ENCODE measurements around the gene MAFG. TPM values are rescaled to one million over a fixed set of nuclear protein-coding genes. Genes with fewer than 3 reads are reported as not detected.

Gene MAFG
- total and polyA plus RNA-seq, 2 of the 13 experiments (the other 11 are each of a cell fraction or from before 2014, with no cell fraction given), result 14.5 to 20.0 TPM

DNA sequence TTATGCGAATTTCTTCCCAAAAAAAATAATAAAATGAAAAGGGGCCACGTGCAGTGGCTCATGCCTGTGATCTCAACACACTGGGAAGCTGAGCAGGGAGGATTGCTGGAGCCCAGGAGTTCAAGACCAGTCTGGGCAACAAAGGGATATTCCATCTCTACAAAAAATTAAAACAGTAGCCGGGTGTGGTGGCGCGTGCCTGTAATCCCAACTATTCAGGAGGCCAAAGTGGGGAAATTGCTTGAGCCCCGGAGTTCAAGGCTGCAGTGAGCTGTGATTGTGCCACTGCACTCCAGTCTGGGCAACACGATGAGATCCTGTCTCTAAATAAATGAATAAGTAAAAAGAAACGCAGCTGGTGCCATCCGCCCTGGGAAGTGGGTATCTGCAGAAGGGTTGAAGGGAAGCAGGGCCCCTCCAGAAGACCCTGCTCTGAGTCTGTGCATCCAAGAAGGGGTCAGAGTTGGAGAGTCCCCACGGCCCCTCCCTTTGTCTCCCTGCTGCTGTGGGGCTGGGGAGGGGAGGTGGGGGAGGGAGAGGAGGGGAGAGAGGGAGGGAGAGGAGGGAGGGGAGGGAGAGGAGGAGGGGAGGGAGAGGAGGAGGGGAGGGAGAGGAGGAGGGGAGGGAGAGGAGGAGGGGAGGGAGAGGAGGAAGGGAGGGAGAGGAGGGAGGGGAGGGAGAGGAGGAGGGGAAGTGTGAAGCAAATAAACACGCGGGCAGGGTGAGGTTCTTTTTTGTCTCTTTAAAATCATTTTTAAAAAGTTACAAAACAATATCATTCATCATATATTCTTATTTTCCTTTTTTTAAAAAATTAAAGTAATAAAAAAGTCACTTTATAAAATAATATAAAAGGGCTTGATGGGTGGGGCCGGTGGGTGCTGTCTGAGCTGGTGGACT lies 24.5 kb upstream of the MAFG start (continued):
- TF ChIP-seq, protein P1, sequence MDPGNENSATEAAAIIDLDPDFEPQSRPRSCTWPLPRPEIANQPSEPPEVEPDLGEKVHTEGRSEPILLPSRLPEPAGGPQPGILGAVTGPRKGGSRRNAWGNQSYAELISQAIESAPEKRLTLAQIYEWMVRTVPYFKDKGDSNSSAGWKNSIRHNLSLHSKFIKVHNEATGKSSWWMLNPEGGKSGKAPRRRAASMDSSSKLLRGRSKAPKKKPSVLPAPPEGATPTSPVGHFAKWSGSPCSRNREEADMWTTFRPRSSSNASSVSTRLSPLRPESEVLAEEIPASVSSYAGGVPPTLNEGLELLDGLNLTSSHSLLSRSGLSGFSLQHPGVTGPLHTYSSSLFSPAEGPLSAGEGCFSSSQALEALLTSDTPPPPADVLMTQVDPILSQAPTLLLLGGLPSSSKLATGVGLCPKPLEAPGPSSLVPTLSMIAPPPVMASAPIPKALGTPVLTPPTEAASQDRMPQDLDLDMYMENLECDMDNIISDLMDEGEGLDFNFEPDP (CRISPR knock-in tag; conservative IDR thresholded peaks at IDR 0.05), result no peak
- TF ChIP-seq HNRNPK (IDR thresholded peaks at IDR 0.05; ENCODE audit: low read depth, low read length, poor library complexity, severe bottlenecking), result peak; percentile 99
- TF ChIP-seq, protein P2, sequence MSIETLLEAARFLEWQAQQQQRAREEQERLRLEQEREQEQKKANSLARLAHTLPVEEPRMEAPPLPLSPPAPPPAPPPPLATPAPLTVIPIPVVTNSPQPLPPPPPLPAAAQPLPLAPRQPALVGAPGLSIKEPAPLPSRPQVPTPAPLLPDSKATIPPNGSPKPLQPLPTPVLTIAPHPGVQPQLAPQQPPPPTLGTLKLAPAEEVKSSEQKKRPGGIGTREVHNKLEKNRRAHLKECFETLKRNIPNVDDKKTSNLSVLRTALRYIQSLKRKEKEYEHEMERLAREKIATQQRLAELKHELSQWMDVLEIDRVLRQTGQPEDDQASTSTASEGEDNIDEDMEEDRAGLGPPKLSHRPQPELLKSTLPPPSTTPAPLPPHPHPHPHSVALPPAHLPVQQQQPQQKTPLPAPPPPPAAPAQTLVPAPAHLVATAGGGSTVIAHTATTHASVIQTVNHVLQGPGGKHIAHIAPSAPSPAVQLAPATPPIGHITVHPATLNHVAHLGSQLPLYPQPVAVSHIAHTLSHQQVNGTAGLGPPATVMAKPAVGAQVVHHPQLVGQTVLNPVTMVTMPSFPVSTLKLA (IDR thresholded peaks at IDR 0.05), result no peak
- TF ChIP-seq ZNF563 (CRISPR knock-in tag; IDR thresholded peaks at IDR 0.05), result no peak
- no peak for TF ChIP-seq KMT2B (CRISPR knock-in tag; IDR thresholded peaks at IDR 0.05)
- TF ChIP-seq, protein P3, sequence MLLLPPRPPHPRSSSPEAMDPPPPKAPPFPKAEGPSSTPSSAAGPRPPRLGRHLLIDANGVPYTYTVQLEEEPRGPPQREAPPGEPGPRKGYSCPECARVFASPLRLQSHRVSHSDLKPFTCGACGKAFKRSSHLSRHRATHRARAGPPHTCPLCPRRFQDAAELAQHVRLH (CRISPR knock-in tag; IDR thresholded peaks at IDR 0.05; ENCODE audit: borderline replicate concordance, low read depth), result 0 out of 2 replicates have a peak, but pooled peaks have one; percentile 15
- no peak; the same call in 1 of the 2 replicates for TF ChIP-seq GATAD1 (CRISPR knock-in tag; IDR thresholded peaks at IDR 0.05)
- TF ChIP-seq, protein P4, sequence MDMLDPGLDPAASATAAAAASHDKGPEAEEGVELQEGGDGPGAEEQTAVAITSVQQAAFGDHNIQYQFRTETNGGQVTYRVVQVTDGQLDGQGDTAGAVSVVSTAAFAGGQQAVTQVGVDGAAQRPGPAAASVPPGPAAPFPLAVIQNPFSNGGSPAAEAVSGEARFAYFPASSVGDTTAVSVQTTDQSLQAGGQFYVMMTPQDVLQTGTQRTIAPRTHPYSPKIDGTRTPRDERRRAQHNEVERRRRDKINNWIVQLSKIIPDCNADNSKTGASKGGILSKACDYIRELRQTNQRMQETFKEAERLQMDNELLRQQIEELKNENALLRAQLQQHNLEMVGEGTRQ (IDR thresholded peaks at IDR 0.05; ENCODE audit: low read depth, low read length), result no peak
- TF ChIP-seq, protein P4 (CRISPR knock-in tag; IDR thresholded peaks at IDR 0.05; ENCODE audit: borderline replicate concordance), result no peak
- TF ChIP-seq, protein P5, sequence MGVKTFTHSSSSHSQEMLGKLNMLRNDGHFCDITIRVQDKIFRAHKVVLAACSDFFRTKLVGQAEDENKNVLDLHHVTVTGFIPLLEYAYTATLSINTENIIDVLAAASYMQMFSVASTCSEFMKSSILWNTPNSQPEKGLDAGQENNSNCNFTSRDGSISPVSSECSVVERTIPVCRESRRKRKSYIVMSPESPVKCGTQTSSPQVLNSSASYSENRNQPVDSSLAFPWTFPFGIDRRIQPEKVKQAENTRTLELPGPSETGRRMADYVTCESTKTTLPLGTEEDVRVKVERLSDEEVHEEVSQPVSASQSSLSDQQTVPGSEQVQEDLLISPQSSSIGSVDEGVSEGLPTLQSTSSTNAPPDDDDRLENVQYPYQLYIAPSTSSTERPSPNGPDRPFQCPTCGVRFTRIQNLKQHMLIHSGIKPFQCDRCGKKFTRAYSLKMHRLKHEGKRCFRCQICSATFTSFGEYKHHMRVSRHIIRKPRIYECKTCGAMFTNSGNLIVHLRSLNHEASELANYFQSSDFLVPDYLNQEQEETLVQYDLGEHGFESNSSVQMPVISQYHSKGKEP (CRISPR knock-in tag; IDR thresholded peaks at IDR 0.05), result no peak
- no peak for TF ChIP-seq MXI1 (IDR thresholded peaks at IDR 0.05; ENCODE audit: borderline replicate concordance, low read depth, low read length)
- no peak for TF ChIP-seq ZNF124 (CRISPR knock-in tag; IDR thresholded peaks at IDR 0.05)
- no peak for TF ChIP-seq ZNF451 (CRISPR knock-in tag; IDR thresholded peaks at IDR 0.05)
- TF ChIP-seq, protein P6, sequence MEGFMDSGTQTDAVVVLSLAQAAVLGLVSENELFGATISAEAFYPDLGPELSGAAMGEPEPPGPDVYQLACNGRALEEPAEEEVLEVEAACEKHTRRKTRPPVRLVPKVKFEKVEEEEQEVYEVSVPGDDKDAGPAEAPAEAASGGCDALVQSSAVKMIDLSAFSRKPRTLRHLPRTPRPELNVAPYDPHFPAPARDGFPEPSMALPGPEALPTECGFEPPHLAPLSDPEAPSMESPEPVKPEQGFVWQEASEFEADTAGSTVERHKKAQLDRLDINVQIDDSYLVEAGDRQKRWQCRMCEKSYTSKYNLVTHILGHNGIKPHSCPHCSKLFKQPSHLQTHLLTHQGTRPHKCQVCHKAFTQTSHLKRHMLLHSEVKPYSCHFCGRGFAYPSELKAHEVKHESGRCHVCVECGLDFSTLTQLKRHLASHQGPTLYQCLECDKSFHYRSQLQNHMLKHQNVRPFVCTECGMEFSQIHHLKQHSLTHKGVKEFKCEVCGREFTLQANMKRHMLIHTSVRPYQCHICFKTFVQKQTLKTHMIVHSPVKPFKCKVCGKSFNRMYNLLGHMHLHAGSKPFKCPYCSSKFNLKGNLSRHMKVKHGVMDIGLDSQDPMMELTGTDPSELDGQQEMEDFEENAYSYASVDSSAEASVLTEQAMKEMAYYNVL (CRISPR knock-in tag; IDR thresholded peaks at IDR 0.05; ENCODE audit: borderline replicate concordance), result no peak
- no peak for TF ChIP-seq FIP1L1 (IDR thresholded peaks at IDR 0.05; ENCODE audit: borderline replicate concordance, insufficient read depth, low read depth, low read length)
- TF ChIP-seq, protein P7, sequence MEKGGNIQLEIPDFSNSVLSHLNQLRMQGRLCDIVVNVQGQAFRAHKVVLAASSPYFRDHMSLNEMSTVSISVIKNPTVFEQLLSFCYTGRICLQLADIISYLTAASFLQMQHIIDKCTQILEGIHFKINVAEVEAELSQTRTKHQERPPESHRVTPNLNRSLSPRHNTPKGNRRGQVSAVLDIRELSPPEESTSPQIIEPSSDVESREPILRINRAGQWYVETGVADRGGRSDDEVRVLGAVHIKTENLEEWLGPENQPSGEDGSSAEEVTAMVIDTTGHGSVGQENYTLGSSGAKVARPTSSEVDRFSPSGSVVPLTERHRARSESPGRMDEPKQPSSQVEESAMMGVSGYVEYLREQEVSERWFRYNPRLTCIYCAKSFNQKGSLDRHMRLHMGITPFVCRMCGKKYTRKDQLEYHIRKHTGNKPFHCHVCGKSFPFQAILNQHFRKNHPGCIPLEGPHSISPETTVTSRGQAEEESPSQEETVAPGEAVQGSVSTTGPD (CRISPR knock-in tag; IDR thresholded peaks at IDR 0.05), result no peak
- TF ChIP-seq BORCS8-MEF2B (CRISPR knock-in tag; IDR thresholded peaks at IDR 0.05), result no peak

Data from HepG2 (cell line).